Gastroesophageal sphincter (tissue), 3 donors: ENCODE data around the gene SEC14L2.

Experiments used
- POLR2A ChIP-seq, 2 donors: fragments of 450-650 bp; IDR thresholded peaks; one replicate each; pipeline ENCODE4 v1.6.1; 2017; ENCODE audit warnings: antibody characterized with exemption in 2 of 2, mild to moderate bottlenecking in 2 of 2, moderate library complexity in 1 of 2
- TF ChIP-seq, protein P1 (sequence below), 4 experiments: fragments of 200-600 bp in 2 of 4; fragments of 450-650 bp in 2 of 4; sonication (generic) in 1 of 4; IDR thresholded peaks; one replicate each; pipeline ENCODE4 v1.5.1; 2017 to 2019; ENCODE audit warnings: antibody characterized with exemption in 4 of 4, mild to moderate bottlenecking in 2 of 4, moderate library complexity in 2 of 4

DNA sequence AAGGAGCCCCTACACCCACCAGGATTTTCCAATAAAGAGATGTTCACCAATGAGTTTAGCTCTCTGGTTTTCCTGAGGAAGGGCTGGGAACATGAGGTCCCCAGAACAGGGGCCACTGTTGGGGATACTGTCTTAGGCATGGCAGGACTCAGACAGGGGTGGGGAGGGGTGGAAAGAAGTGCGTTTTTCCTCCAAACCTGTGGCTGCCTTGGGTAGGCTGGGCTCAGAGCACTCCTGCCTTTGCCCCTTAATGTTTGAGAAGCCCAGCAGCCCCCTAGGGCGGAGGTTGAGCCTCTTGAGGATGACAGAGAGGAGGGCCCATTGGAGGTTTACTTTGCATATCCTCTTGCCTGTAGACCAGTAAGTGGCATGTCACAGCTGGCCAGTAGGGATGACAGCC is 39.4 kb downstream of the SEC14L2 start:
- TF ChIP-seq, protein P1, sequence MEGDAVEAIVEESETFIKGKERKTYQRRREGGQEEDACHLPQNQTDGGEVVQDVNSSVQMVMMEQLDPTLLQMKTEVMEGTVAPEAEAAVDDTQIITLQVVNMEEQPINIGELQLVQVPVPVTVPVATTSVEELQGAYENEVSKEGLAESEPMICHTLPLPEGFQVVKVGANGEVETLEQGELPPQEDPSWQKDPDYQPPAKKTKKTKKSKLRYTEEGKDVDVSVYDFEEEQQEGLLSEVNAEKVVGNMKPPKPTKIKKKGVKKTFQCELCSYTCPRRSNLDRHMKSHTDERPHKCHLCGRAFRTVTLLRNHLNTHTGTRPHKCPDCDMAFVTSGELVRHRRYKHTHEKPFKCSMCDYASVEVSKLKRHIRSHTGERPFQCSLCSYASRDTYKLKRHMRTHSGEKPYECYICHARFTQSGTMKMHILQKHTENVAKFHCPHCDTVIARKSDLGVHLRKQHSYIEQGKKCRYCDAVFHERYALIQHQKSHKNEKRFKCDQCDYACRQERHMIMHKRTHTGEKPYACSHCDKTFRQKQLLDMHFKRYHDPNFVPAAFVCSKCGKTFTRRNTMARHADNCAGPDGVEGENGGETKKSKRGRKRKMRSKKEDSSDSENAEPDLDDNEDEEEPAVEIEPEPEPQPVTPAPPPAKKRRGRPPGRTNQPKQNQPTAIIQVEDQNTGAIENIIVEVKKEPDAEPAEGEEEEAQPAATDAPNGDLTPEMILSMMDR (IDR thresholded peaks at IDR 0.05), result no peak
- TF ChIP-seq POLR2A (IDR thresholded peaks at IDR 0.05), result no peak
